ENCODE measurements around the gene SLF2. TPM values are rescaled to one million over a fixed set of nuclear protein-coding genes. Genes with fewer than 3 reads are reported as not detected.
A peak's percentile ranks its signal among the peaks of the same experiment; 100 is the strongest.

SLF2 gene
- total RNA-seq, 1 experiment from 2014 or later = 14.3 TPM

GRCh38 chr10:100997360-100998182, 84.8 kb downstream of the SLF2 start (continued):
- TF ChIP-seq ATF6 (CRISPR knock-in tag; IDR thresholded peaks at IDR 0.05) (0 out of 2 replicates have a peak, but pooled peaks have one; percentile 33), NR2C2 (CRISPR knock-in tag; IDR thresholded peaks at IDR 0.05) (0 out of 2 replicates have a peak, but pooled peaks have one; percentile 42), RORB (CRISPR knock-in tag; IDR thresholded peaks at IDR 0.05) (no peak), CBFB (CRISPR knock-in tag; IDR thresholded peaks at IDR 0.05; ENCODE audit: low read depth) (peak; percentile 22), ZNF281 (CRISPR knock-in tag; IDR thresholded peaks at IDR 0.05) (peak; percentile 25; the same call in 1 of the 2 replicates), ATF3 (CRISPR knock-in tag; conservative IDR thresholded peaks at IDR 0.05) (no peak), FOXP1 (CRISPR knock-in tag; IDR thresholded peaks at IDR 0.05; ENCODE audit: borderline replicate concordance) (peak; percentile 75; the same call in 1 of the 2 replicates), GTF2I (CRISPR knock-in tag; conservative IDR thresholded peaks at IDR 0.05) (no peak), E2F4 (CRISPR knock-in tag; IDR thresholded peaks at IDR 0.05; ENCODE audit: borderline replicate concordance, low read depth) (peak; percentile 42; the same call in 1 of the 2 replicates), AFF4 (CRISPR knock-in tag; IDR thresholded peaks at IDR 0.05; ENCODE audit: borderline replicate concordance) (0 out of 2 replicates have a peak, but pooled peaks have one; percentile 25), ELF4 (CRISPR knock-in tag; IDR thresholded peaks at IDR 0.05; ENCODE audit: low read depth) (no peak), TP53 (CRISPR knock-in tag; IDR thresholded peaks at IDR 0.05) (peak; percentile 6; the same call in 1 of the 2 replicates), ZNF416 (CRISPR knock-in tag; IDR thresholded peaks at IDR 0.05) (no peak), NFE2L1 (CRISPR knock-in tag; IDR thresholded peaks at IDR 0.05) (no peak), HMGXB4 (CRISPR knock-in tag; IDR thresholded peaks at IDR 0.05) (peak; percentile 99), E2F1 (CRISPR knock-in tag; IDR thresholded peaks at IDR 0.05) (no peak), ZNF219 (CRISPR knock-in tag; IDR thresholded peaks at IDR 0.05; ENCODE audit: borderline replicate concordance) (no peak), FOXK1 (CRISPR knock-in tag; IDR thresholded peaks at IDR 0.05) (peak; percentile 97), ARID4B (CRISPR knock-in tag; IDR thresholded peaks at IDR 0.05; ENCODE audit: borderline replicate concordance) (peak; percentile 25; the same call in 1 of the 2 replicates)

Measured in WTC11 (cell line).